ENCODE measurements around the gene AKAP13. TPM values are rescaled to one million over a fixed set of nuclear protein-coding genes. Genes with fewer than 3 reads are reported as not detected.

The AKAP13 gene
- total RNA-seq, 4 donors from 2014 or later = 332 to 362 (median 351) TPM

- no peaks in the 10 kb centered on the region for H3K36me3 ChIP-seq
- TF ChIP-seq EP300 (IDR thresholded peaks at IDR 0.05) (no peak), POLR2A (IDR thresholded peaks at IDR 0.05) (no peak), CTCF (IDR thresholded peaks at IDR 0.05) (no peak)
- H3K9me3 ChIP-seq = no peaks in the 10 kb centered on the region
- no peak overlapping the region for H3K4me3 ChIP-seq
- peaks cover 0 to 66% (median 16%) of the 10 kb centered on the region in 4 donors for H3K4me1 ChIP-seq
- no peaks in the 10 kb centered on the region for H3K27me3 ChIP-seq
- DNase-seq (ENCODE audit: low spot score in 2 of 2) = no peak
- 49 to 59% methylated on average over 7 of the region's 7 CpGs for WGBS, 2 donors
- H3K27ac ChIP-seq = no peak overlapping the region
Observed at GRCh38 chr15:85499371-85499887, 119.0 kb downstream of the AKAP13 start.

GRCh38 chr15:85500060-85500708 lies 119.8 kb downstream of the AKAP13 start:
- H3K36me3 ChIP-seq = no peaks in the 10 kb centered on the region
- 70 to 74% methylated on average over 6 of the region's 6 CpGs for WGBS, 2 donors
- H3K9me3 ChIP-seq = no peaks in the 10 kb centered on the region
- DNase-seq (ENCODE audit: low spot score in 2 of 2) = no peak
- TF ChIP-seq EP300 (IDR thresholded peaks at IDR 0.05) (no peak), POLR2A (IDR thresholded peaks at IDR 0.05) (no peak), CTCF (IDR thresholded peaks at IDR 0.05) (no peak)
- H3K27me3 ChIP-seq = no peaks in the 10 kb centered on the region
- peaks cover 0 to 71% (median 14%) of the 10 kb centered on the region in 4 donors for H3K4me1 ChIP-seq
- no peak overlapping the region for H3K4me3 ChIP-seq
- H3K27ac ChIP-seq = peak overlapping the region in 1 of 4 donors; percentile 13

GRCh38 chr15:85500729-85501128 lies 120.3 kb downstream of the AKAP13 start:
- WGBS, 2 donors = 81 to 94% methylated on average over 4 of the region's 4 CpGs
- no peaks in the 10 kb centered on the region for H3K27me3 ChIP-seq
- H3K4me3 ChIP-seq = no peak overlapping the region
- no peak for DNase-seq (ENCODE audit: low spot score in 2 of 2)
- H3K9me3 ChIP-seq = no peaks in the 10 kb centered on the region
- H3K4me1 ChIP-seq = peaks cover 0 to 68% (median 14%) of the 10 kb centered on the region in 4 donors
- H3K27ac ChIP-seq = no peak overlapping the region
- no peak for TF ChIP-seq CTCF (IDR thresholded peaks at IDR 0.05)
- H3K36me3 ChIP-seq = no peaks in the 10 kb centered on the region

GRCh38 chr15:85501574-85501973 lies 121.2 kb downstream of the AKAP13 start:
- DNase-seq (ENCODE audit: low spot score in 2 of 2) = no peak
- no peak for TF ChIP-seq EP300 (IDR thresholded peaks at IDR 0.05)
- no peak for TF ChIP-seq POLR2A (IDR thresholded peaks at IDR 0.05)
- TF ChIP-seq CTCF (IDR thresholded peaks at IDR 0.05) = no peak
- Histone ChIP-seq H3K9me3 (no peaks in the 10 kb centered on the region), H3K4me1 (peaks cover 0 to 60% (median 14%) of the 10 kb centered on the region in 4 donors), H3K27ac (no peak overlapping the region), H3K36me3 (no peaks in the 10 kb centered on the region), H3K4me3 (no peak overlapping the region), H3K27me3 (no peaks in the 10 kb centered on the region)
- 57 to 61% methylated on average over 2 of the region's 2 CpGs for WGBS, 2 donors

GRCh38 chr15:85503151-85503799 lies 122.9 kb downstream of the AKAP13 start:
- 54 to 81% methylated on average over 4 of the region's 4 CpGs for WGBS, 2 donors
- Histone ChIP-seq H3K4me1 (peaks cover 0 to 47% (median 7%) of the 10 kb centered on the region in 4 donors), H3K27me3 (no peaks in the 10 kb centered on the region), H3K27ac (no peak overlapping the region), H3K9me3 (no peaks in the 10 kb centered on the region), H3K36me3 (no peaks in the 10 kb centered on the region), H3K4me3 (no peak overlapping the region)
- TF ChIP-seq EP300 (IDR thresholded peaks at IDR 0.05) (no peak), CTCF (IDR thresholded peaks at IDR 0.05) (no peak), POLR2A (IDR thresholded peaks at IDR 0.05) (no peak)
- DNase-seq (ENCODE audit: low spot score in 2 of 2) = no peak
